ENCODE measurements around the gene XYLT2.
"Not testable (repeated sequence)": the region's sequence is repeated elsewhere in the genome, so short reads cannot be mapped to it uniquely, and the experiment has no call there.

The XYLT2 gene

GRCh38 chr17:50322271-50322670, 23.7 kb upstream of the XYLT2 start:
- DNase-seq: no peak

GRCh38 chr17:50323060-50323459, 22.9 kb upstream of the XYLT2 start:
- no peak for DNase-seq

DNA sequence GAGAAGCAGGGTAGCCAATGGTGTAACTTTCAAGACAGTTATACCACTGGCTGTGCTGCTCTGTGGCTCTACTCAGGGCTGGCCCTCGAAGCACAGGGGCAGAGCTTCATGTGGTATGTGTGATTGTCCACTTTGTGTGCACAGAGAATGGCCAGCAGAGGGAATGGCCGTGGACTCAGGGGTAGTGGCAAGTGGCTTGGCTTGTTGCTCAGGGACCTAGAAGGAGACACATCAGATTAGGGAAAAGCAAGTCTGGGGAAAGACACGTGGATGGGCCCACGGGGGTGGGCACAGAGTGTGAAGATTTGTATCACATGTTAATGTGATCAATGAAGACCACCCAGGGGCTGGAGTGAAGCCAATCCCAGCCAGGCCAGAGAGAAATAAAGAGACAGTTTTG, 20.0 kb upstream of the XYLT2 start:
- DNase-seq: no peak

DNA sequence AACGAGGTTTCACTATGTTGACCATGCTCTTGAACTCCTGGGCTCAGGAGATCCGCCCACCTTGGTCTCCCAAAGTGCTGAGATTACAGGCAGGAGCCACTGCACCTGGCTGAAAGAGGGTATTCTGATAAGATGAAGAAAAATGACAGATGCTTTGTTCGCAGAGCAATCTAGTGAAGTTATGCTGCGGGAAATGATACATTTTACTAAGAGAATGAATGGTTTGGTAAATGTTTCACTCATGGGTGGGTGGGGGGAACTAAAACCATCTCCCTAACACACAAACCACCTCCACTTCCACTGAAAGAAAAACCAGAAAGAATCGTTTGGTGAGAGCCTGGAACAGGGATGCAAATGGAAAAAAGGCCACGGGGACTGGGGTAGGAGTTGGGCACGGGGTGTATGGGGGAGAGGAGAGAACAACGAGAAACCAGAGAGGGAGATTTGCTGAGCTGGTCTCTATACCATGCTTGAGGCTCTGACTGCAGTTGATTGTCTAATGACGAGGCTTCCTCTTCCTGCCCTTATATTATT, 19.0 kb upstream of the XYLT2 start:
- no peak for DNase-seq

GRCh38 chr17:50328363-50329325, 17.3 kb upstream of the XYLT2 start:
- no peak for DNase-seq

- DNase-seq: no peak
Measured at GRCh38 chr17:50329716-50330115, 16.2 kb upstream of the XYLT2 start.

DNA sequence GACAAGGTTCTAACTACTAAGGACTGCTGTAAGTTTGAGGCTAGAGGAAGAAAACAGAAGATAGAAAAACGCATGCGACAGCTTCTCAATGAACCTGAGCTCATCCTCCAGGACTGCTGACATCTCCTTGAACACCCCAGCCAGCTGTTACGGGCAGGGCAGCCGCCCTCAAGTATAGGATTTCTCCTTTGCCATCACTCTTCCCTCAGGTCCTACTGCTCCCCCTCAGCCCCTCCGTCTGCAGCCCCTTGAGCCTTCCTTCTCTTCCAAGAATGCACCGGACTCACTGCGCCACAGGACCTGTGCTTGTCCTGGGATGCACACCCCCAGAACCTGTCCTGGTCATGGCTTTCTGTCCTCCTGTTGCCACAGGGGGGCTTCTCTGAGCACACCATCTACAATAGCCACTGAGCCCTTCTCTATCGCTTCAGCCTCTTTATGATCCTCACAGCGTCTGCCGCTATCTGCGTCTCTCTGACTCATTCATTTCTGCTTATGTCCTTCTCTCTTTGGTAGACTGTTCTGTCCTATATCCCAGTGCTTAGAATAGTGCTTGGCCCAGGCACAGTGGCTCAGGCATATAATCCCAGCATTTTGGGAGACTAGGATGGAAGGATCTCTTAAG, 15.7 kb upstream of the XYLT2 start:
- no peak for DNase-seq

- DNase-seq: no peak
Measured at GRCh38 chr17:50331085-50331791, 14.7 kb upstream of the XYLT2 start.

DNA sequence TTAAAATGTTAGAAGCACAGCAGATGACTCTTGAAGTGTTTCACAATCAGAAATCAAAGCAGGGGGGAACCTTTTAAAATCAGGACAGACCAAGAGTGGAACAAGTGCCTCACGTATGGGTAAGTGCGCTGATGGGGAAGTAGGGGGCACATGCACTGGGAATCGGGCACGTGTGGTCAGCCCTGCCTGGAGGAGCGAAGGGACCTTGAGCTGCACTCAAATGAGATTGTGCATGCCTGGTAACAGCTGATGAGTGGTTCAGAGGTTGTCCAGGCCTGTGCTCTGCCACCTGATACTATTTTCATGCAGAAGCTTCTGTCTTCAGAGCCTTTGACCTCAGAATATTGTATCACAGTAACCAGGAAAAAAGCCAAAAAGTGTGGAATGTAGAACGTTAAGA, 13.7 kb upstream of the XYLT2 start:
- no peak for DNase-seq

GRCh38 chr17:50333291-50334057, 12.5 kb upstream of the XYLT2 start:
- DNase-seq: not testable (repeated sequence)

- DNase-seq: no peak
Measured at GRCh38 chr17:50337956-50338355, 8.0 kb upstream of the XYLT2 start.

DNA sequence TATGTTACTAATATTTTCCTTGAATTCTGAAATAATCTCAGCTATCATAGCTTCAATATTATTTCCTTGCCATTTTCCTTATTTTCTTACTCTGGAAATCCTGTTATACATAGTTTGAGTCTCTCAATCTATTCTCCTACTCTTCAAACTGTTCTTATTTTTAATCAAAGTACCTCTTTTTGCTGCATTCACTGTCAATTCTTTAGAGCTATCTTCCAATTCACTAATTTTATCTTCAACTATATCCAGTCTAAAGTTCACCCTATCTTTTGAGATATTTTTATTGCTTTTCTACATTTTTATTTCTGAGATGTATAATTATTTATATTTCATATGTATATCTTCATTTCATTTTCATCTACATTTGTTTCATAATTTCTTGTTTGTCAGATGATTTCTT, 7.3 kb upstream of the XYLT2 start:
- DNase-seq: no peak

GRCh38 chr17:50339381-50339780, 6.5 kb upstream of the XYLT2 start:
- no peak for DNase-seq

DNA sequence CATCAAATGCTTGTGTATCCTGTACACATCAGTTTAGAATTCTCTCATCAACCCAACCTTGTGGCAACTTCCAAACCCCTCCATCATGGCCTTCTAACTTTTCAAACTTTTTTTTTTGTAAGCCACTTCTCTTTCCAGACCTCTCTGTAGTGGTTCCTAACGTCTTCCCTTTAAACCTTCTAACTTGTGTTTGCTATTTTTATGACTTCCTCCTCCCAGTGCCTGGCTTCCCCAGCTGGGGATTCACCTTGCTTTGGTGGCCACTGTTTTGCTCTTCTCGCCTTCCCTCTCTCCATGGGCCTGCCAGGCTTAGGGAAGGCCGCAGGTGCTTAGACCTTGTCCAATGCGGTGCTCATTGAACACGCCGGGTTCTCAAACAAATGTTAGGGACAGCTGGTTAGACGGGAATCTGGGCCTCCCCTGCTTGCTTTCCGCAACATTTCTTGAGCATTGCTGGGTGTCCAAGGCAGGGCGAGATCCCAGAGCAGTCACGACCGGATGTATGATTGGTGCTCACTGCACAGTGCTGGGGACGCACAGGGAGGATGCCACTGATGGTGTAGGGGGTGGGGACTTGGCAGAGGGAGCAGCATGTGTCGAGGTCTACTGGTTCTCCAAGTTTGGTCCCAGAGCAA, 1.1 kb upstream of the XYLT2 start:
- DNase-seq: no peak

- no peak for DNase-seq
Measured at GRCh38 chr17:50346313-50347116, 589 bp downstream of the XYLT2 start.

GRCh38 chr17:50347117-50347893, 1.4 kb downstream of the XYLT2 start:
- no peak for DNase-seq

- no peak for DNase-seq
Measured at GRCh38 chr17:50347894-50348291, 2.0 kb downstream of the XYLT2 start.

DNA sequence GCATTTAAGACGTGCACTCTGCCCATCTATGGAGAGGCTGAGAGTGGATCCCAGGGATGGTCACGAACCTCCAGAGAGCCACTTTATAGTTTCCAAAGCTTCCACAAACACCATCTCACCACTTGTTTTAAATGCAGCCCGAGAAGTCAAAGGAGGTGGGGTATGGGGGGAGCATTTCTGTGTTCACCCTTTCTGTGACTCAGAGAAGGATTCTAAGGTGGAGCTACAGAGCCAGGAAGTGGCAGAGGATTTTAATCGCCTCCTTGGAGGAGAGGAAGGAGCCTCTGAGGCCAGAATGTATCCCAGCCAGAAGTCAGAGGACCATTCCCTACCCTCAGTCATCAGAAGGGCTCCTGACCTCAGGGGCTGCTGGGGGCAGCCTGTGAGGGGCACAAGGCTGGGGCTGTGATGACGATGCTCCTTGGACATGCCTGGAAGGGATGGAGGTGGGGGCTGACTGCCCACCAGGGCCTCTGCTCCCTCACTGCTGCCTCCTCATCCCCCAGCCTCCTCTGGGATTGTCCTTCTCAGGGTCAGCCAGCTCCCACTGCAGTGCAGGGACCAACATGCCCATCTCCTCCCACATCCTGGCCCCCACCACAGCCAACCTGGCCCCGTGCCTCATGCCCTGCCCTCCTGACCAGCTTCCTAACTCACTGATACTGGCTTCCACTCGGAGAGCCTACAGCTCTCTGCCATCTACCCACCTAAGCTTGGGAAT, 2.8 kb downstream of the XYLT2 start:
- DNase-seq: no peak

DNA sequence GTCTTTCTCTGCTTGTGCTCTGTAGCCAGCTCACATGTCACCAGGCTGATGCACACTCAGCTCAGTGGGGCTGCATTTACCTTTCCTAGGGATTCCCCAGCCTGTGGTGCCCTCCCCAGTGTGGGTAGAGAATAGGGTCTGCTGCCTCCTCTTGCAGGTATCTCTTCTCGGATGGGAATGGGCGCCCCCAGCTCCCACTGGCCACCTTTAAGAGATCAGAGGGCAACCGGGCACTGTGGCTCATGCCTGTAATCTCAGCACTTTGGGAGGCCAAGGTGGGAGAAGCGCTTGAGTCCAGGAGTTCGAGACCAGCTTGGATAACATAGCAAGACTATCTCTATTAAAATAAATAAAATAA, 3.3 kb downstream of the XYLT2 start:
- DNase-seq: no peak

GRCh38 chr17:50350733-50351132, 4.8 kb downstream of the XYLT2 start:
- DNase-seq: no peak
